GM12864 (cell line): ENCODE results near the gene GPRIN1.

Source experiments
- DNase-seq: peaks from one replicate; pipeline ENCODE4 v3.0.0-alpha.2; 2011; ENCODE audit warnings: low read depth
- H3K4me3 ChIP-seq: 2 replicates; pipeline ENCODE4 v1.5.1; 2011; ENCODE audit warnings: mild to moderate bottlenecking, low read depth, low read length, control low read depth
- TF ChIP-seq, protein P1 (sequence below): IDR thresholded peaks from 2 replicates; pipeline ENCODE4 v1.5.1; 2011; ENCODE audit warnings: low read depth, mild to moderate bottlenecking, moderate library complexity, low read length, control low read depth, inconsistent platforms; ENCODE audit errors: missing control alignments

The GPRIN1 gene

DNA sequence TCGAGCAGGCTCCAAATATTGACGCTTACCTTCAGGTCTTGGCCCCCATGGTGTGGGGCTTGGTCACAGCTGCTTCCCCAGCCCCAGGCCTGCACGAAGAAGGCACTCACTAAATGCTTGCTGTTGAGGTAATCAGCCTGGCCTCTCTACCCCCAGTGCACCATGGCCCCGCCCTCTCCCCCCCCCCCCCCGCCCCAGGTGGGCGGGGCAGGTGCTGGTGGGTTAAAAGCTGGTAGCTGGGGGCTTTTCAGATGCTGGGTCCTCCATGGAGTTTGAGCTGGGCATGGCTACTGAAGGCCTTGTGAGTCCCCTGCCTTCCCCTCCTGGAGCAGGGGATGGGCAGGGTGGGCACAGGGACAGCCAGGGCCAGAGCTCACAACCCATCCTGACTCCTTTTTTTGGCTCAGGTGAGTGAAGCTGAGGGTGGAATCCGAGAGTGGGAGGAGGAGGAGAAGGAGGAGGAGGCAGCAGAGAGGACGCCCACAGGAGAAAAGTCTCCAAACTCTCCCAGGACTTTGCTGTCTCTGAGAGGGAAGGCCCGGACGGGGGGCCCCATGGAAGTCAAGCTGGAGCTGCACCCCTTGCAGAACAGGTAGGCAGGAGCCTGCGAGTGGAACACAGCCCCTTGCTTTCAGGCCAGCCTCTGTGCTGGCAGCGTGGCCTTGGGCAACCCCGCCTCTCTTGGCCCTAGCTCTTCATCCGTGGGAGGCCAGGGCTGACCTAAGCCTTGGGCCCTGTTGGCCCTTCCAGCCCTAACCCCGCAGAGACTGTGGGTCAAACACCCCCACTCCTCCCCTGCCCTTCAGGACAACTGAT is 32.9 kb upstream of the GPRIN1 start:
- H3K4me3 ChIP-seq, result no peak overlapping the region
- DNase-seq, result no peak
- TF ChIP-seq, protein P1, sequence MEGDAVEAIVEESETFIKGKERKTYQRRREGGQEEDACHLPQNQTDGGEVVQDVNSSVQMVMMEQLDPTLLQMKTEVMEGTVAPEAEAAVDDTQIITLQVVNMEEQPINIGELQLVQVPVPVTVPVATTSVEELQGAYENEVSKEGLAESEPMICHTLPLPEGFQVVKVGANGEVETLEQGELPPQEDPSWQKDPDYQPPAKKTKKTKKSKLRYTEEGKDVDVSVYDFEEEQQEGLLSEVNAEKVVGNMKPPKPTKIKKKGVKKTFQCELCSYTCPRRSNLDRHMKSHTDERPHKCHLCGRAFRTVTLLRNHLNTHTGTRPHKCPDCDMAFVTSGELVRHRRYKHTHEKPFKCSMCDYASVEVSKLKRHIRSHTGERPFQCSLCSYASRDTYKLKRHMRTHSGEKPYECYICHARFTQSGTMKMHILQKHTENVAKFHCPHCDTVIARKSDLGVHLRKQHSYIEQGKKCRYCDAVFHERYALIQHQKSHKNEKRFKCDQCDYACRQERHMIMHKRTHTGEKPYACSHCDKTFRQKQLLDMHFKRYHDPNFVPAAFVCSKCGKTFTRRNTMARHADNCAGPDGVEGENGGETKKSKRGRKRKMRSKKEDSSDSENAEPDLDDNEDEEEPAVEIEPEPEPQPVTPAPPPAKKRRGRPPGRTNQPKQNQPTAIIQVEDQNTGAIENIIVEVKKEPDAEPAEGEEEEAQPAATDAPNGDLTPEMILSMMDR, result no peak

- TF ChIP-seq, protein P1, result no peak
- no peak overlapping the region for H3K4me3 ChIP-seq
- DNase-seq, result no peak
These were observed 30.7 kb upstream of the GPRIN1 start for GRCh38 chr5:176640616-176641015.

GRCh38 chr5:176639981-176640380 is 30.0 kb upstream of the GPRIN1 start:
- no peak overlapping the region for H3K4me3 ChIP-seq
- TF ChIP-seq, protein P1, result no peak
- no peak for DNase-seq

- H3K4me3 ChIP-seq, result no peak overlapping the region
- DNase-seq, result no peak
- TF ChIP-seq, protein P1, result no peak
These were observed 29.3 kb upstream of the GPRIN1 start for GRCh38 chr5:176639208-176639607.

- TF ChIP-seq, protein P1, result no peak
- no peak for DNase-seq
- no peak overlapping the region for H3K4me3 ChIP-seq
These were observed 28.5 kb upstream of the GPRIN1 start for GRCh38 chr5:176638437-176638836.

GRCh38 chr5:176637556-176637955 is 27.6 kb upstream of the GPRIN1 start:
- no peak overlapping the region for H3K4me3 ChIP-seq
- TF ChIP-seq, protein P1, result no peak
- DNase-seq, result no peak

- TF ChIP-seq, protein P1, result no peak
- no peak for DNase-seq
- no peak overlapping the region for H3K4me3 ChIP-seq
These were observed 26.5 kb upstream of the GPRIN1 start for GRCh38 chr5:176636426-176636825.
